A549 (cell line): ENCODE data around the gene RADIL.

Experiments used
- CHD2 ChIP-seq: fragments of 150-350 bp; IDR thresholded peaks from 2 replicates; pipeline ENCODE4 v1.6.1; 2014; ENCODE audit warnings: low read length; ENCODE audit not compliant: partially characterized antibody
- NPAS2 ChIP-seq: fragments of 250-450 bp; sonication (Bioruptor Pico); IDR thresholded peaks from 2 replicates; pipeline ENCODE4 v1.8.0; 2022; ENCODE audit warnings: mild to moderate bottlenecking, moderate library complexity, borderline replicate concordance
- RNF2 ChIP-seq: fragments of 200-600 bp; sonication (generic); IDR thresholded peaks from 2 replicates; pipeline ENCODE4 v1.6.1; 2016; ENCODE audit warnings: low read depth, mild to moderate bottlenecking, antibody characterized with exemption, moderate library complexity, borderline replicate concordance
- TF ChIP-seq, protein P1 (sequence below): fragments of >200 bp; sonication (Bioruptor Twin); formaldehyde crosslinking; IDR thresholded peaks from 3 replicates; pipeline ENCODE4 v1.5.1; 2016
- TF ChIP-seq, protein P2 (sequence below): IDR thresholded peaks from 2 replicates; pipeline ENCODE4 v1.6.1; 2012

GRCh38 chr7:4832711-4833110 is 50.8 kb downstream of the RADIL start:
- TF ChIP-seq, protein P1, sequence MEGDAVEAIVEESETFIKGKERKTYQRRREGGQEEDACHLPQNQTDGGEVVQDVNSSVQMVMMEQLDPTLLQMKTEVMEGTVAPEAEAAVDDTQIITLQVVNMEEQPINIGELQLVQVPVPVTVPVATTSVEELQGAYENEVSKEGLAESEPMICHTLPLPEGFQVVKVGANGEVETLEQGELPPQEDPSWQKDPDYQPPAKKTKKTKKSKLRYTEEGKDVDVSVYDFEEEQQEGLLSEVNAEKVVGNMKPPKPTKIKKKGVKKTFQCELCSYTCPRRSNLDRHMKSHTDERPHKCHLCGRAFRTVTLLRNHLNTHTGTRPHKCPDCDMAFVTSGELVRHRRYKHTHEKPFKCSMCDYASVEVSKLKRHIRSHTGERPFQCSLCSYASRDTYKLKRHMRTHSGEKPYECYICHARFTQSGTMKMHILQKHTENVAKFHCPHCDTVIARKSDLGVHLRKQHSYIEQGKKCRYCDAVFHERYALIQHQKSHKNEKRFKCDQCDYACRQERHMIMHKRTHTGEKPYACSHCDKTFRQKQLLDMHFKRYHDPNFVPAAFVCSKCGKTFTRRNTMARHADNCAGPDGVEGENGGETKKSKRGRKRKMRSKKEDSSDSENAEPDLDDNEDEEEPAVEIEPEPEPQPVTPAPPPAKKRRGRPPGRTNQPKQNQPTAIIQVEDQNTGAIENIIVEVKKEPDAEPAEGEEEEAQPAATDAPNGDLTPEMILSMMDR, result no peak
- TF ChIP-seq RNF2 (no peak), CHD2 (no peak), NPAS2 (no peak)
- TF ChIP-seq, protein P2, sequence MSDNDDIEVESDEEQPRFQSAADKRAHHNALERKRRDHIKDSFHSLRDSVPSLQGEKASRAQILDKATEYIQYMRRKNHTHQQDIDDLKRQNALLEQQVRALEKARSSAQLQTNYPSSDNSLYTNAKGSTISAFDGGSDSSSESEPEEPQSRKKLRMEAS, result no peak
